Upper lobe of left lung (tissue), 6 donors: ENCODE data around the gene KDM8. TPM values are rescaled to one million over a fixed set of nuclear protein-coding genes. Genes with fewer than 3 reads are reported as not detected.
A peak's percentile ranks its signal among the peaks of the same experiment; 100 is the strongest.

Experiments used
- ATAC-seq, 2 donors: fragments of 200-7000 bp; cut with Tn5 transposase; one replicate each; pipeline ENCODE4 v1.9.1; 2022; ENCODE audit warnings: mild to moderate bottlenecking in 2 of 2, moderate library complexity in 2 of 2; ENCODE audit not compliant: low FRiP score in 2 of 2
- DNase-seq, 2 donors: peaks; one replicate each; pipeline ENCODE4 v3.0.0-alpha.2; 2019 to 2020
- H3K27ac ChIP-seq, 4 donors: fragments of 200-600 bp; sonication (generic); one replicate each; pipeline ENCODE4 v1.5.1; 2016 to 2019
- H3K27me3 ChIP-seq, 4 donors: fragments of 200-600 bp; sonication (generic); one replicate each; pipeline ENCODE4 v1.5.1; 2017 to 2019
- H3K36me3 ChIP-seq, 4 donors: fragments of 200-600 bp; sonication (generic); one replicate each; pipeline ENCODE4 v1.5.1; 2016 to 2019
- H3K4me1 ChIP-seq, 4 donors: fragments of 200-600 bp; sonication (generic); one replicate each; pipeline ENCODE4 v1.5.1; 2018 to 2019
- H3K4me3 ChIP-seq, 4 donors: fragments of 200-600 bp; sonication (generic); one replicate each; pipeline ENCODE4 v1.5.1; 2017 to 2019; ENCODE audit warnings: mild to moderate bottlenecking in 2 of 4, moderate library complexity in 1 of 4
- H3K9me3 ChIP-seq, 4 donors: fragments of 200-600 bp; sonication (generic); one replicate each; pipeline ENCODE4 v1.5.1; 2018 to 2019
- EP300 ChIP-seq, 4 donors: sonication (generic); formaldehyde crosslinking; IDR thresholded peaks; one replicate each; pipeline ENCODE4 v1.5.1; 2017; ENCODE audit warnings: antibody characterized with exemption in 4 of 4, control low read depth in 2 of 4
- POLR2A ChIP-seq, 4 donors: fragments of 450-650 bp; IDR thresholded peaks; one replicate each; pipeline ENCODE4 v1.5.1; 2016 to 2017; ENCODE audit warnings: antibody characterized with exemption in 4 of 4, mild to moderate bottlenecking in 2 of 4
- POLR2AphosphoS5 ChIP-seq, 2 donors: sonication (generic); formaldehyde crosslinking; IDR thresholded peaks; one replicate each; pipeline ENCODE4 v1.5.1; 2017; ENCODE audit warnings: antibody characterized with exemption in 2 of 2
- WGBS, 2 donors: methylation state at CpG; one replicate each; pipeline ENCODE4 v1.1.5; 2017 to 2018; 5-methylcytosine and 5-hydroxymethylcytosine counted together
- total RNA-seq, 6 donors: library from RNA; depleted of rRNA in 4 of 6; stranded (reverse); fragments of >200 nt in 4 of 6; gene quantifications; one replicate each; pipeline versions ENCODE4 v1.1.0 to v1.2.1, GENCODE V29; 2016 to 2021
- TF ChIP-seq, protein P1 (sequence below), 6 experiments: fragments of 450-650 bp in 4 of 6; fragments of 200-600 bp in 2 of 6; sonication (generic) in 2 of 6; IDR thresholded peaks; one replicate each; pipeline ENCODE4 v1.5.1; 2016 to 2019; ENCODE audit warnings: antibody characterized with exemption in 6 of 6
- donor health status: DM: no; HTN: no; CAD: no; lungs with moderate emphysema.
- donor health status: DM: no; HTN: yes; CAD: no; lungs with severe emphysema.

Gene KDM8
- total RNA-seq, 6 donors from 2014 or later: 5.1 to 50.3 (median 6.2) TPM

DNA sequence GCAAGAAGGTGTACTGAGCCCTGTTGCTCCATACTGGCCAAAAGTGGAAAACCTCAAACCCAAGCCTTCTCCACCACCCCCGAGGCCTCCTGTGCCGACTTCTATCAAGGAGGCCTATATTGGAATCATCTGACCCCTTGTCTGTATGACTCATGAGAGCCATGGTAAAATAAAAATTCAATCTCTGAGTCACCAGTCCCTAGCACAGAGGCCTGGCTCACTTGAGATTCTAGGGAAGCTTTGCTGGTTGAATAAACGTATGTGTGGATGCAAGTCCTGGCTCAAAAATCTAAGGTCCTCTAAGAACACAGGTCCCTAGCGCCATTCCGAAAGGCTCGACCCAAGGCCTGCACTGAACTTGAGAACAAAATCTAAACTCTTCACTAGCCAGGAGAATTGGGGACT, 50.2 kb downstream of the KDM8 start:
- WGBS, 2 donors: 81 to 91% methylated on average over 6 of the region's 6 CpGs
- peak in 1 of 2 donors; percentile 83 for ATAC-seq

DNA sequence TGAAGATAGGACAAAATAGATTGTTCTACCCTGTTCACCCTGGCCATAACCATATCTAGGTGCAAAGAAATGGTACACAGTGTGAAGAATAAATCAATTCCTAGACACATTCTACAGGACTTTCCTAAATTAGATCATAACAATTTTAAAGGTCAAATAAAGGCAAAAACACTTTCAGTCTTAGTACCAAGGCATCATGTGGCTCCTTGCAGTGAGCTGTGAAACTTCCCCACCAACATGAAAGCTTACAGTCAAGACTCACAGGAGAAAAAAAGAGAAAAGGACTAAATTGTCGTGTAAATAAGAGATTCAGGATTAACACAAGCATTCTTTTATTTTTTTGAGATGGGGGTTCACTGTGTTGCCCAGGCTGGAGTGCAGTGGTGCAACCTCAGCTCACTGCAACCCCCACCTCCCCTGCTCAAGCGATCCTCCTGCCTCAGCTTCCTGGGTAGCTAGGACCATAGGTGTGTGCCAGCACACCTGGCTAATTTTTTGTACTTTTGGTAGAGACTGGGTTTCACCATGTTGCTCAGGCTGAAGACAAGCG, 51.0 kb downstream of the KDM8 start:
- no peak for ATAC-seq
- WGBS, 2 donors: 88 to 90% methylated on average over 3 of the region's 3 CpGs
- H3K36me3 ChIP-seq: peaks cover 0 to 17% (median 6%) of the 10 kb centered on the region in 4 donors
- H3K27me3 ChIP-seq: no peaks in the 10 kb centered on the region
- H3K27ac ChIP-seq: peak overlapping the region in 2 of 4 donors; percentile 46 to 49
- H3K4me1 ChIP-seq: peaks cover 24 to 42% (median 30%) of the 10 kb centered on the region in 4 donors
- no peak overlapping the region for H3K4me3 ChIP-seq
- no peak for DNase-seq
- no peaks in the 10 kb centered on the region for H3K9me3 ChIP-seq
- TF ChIP-seq, protein P1, sequence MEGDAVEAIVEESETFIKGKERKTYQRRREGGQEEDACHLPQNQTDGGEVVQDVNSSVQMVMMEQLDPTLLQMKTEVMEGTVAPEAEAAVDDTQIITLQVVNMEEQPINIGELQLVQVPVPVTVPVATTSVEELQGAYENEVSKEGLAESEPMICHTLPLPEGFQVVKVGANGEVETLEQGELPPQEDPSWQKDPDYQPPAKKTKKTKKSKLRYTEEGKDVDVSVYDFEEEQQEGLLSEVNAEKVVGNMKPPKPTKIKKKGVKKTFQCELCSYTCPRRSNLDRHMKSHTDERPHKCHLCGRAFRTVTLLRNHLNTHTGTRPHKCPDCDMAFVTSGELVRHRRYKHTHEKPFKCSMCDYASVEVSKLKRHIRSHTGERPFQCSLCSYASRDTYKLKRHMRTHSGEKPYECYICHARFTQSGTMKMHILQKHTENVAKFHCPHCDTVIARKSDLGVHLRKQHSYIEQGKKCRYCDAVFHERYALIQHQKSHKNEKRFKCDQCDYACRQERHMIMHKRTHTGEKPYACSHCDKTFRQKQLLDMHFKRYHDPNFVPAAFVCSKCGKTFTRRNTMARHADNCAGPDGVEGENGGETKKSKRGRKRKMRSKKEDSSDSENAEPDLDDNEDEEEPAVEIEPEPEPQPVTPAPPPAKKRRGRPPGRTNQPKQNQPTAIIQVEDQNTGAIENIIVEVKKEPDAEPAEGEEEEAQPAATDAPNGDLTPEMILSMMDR (IDR thresholded peaks at IDR 0.05): no peak
- TF ChIP-seq POLR2A (IDR thresholded peaks at IDR 0.05): no peak
- no peak for TF ChIP-seq EP300 (IDR thresholded peaks at IDR 0.05)
- no peak for TF ChIP-seq POLR2AphosphoS5 (IDR thresholded peaks at IDR 0.05)

More for the DNA sequence above, 50.2 kb downstream of the KDM8 start:
- H3K27ac ChIP-seq: peak overlapping the region in 2 of 4 donors; percentile 38 to 49
- no peak overlapping the region for H3K4me3 ChIP-seq
- TF ChIP-seq POLR2A (IDR thresholded peaks at IDR 0.05): no peak
- TF ChIP-seq, protein P1 (IDR thresholded peaks at IDR 0.05): no peak
- no peak for TF ChIP-seq EP300 (IDR thresholded peaks at IDR 0.05)
- TF ChIP-seq POLR2AphosphoS5 (IDR thresholded peaks at IDR 0.05): no peak
- H3K27me3 ChIP-seq: no peaks in the 10 kb centered on the region
- H3K36me3 ChIP-seq: peaks cover 0 to 17% (median 6%) of the 10 kb centered on the region in 4 donors
- peaks cover 16 to 34% (median 23%) of the 10 kb centered on the region in 4 donors for H3K4me1 ChIP-seq
- DNase-seq: no peak
- no peaks in the 10 kb centered on the region for H3K9me3 ChIP-seq

DNA sequence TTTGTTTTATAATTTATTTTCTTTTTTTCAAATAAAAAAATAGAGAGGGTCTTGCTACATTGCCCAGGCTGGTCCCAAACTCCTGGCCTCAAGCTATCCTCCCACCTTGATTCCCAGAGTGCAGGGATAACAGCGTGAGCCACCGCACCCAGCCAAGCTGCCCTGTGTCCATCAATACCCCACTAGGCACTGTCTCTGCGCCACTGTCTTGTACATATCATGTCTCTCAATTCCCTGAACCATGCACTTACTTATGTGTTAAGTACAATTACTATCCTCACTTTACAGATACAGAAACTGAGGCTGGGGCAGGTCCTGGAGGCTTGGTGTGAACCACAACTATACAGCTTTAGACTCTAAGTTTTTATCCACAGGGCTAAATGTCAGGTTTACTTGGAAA, 53.5 kb downstream of the KDM8 start:
- H3K27ac ChIP-seq: peak overlapping the region in 3 of 4 donors; percentile 79 to 90 (median 84)
- ATAC-seq (no peak), DNase-seq (no peak)
- 96 to 98% methylated on average over 3 of the region's 3 CpGs for WGBS, 2 donors
- no peaks in the 10 kb centered on the region for H3K27me3 ChIP-seq
- H3K4me1 ChIP-seq: peaks cover 29 to 42% (median 37%) of the 10 kb centered on the region in 4 donors
- no peak for TF ChIP-seq EP300 (IDR thresholded peaks at IDR 0.05)
- no peak for TF ChIP-seq POLR2A (IDR thresholded peaks at IDR 0.05)
- no peak for TF ChIP-seq POLR2AphosphoS5 (IDR thresholded peaks at IDR 0.05)
- TF ChIP-seq, protein P1 (IDR thresholded peaks at IDR 0.05): no peak
- H3K9me3 ChIP-seq: no peaks in the 10 kb centered on the region
- H3K4me3 ChIP-seq: no peak overlapping the region
- H3K36me3 ChIP-seq: peaks cover 0 to 13% (median 6%) of the 10 kb centered on the region in 4 donors

DNA sequence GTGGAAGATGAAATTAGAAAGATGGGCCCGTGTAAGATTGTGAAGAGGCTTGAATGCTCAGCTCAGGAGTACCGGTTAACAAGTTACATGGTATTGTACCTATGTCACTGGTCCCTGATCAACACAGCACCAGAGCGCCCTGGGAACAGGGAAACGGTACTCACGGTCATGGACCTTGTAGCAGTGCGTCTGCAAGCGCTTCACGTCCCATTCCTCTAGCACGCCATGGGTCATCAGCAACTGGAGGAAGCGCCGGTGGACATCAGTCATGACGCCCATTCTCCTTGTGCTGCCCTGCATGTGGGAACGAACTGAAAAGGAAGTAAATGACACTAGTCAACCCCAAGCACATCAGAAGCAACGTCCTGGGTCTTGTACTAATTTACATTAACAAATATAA, 53.9 kb downstream of the KDM8 start:
- Histone ChIP-seq H3K27ac (peak overlapping the region; percentile 77 to 90 (median 82)), H3K27me3 (no peaks in the 10 kb centered on the region), H3K36me3 (peaks cover 0 to 13% (median 5%) of the 10 kb centered on the region in 4 donors), H3K4me1 (peaks cover 29 to 42% (median 38%) of the 10 kb centered on the region in 4 donors), H3K4me3 (no peak overlapping the region), H3K9me3 (no peaks in the 10 kb centered on the region)
- ATAC-seq (no peak), DNase-seq (no peak)
- no peak for TF ChIP-seq POLR2AphosphoS5 (IDR thresholded peaks at IDR 0.05)
- no peak for TF ChIP-seq EP300 (IDR thresholded peaks at IDR 0.05)
- no peak for TF ChIP-seq POLR2A (IDR thresholded peaks at IDR 0.05)
- TF ChIP-seq, protein P1 (IDR thresholded peaks at IDR 0.05): no peak
- 89 to 92% methylated on average over 14 of the region's 14 CpGs for WGBS, 2 donors
